ENCODE data around the gene ZCCHC2. TPM values are rescaled to one million over a fixed set of nuclear protein-coding genes. Genes with fewer than 3 reads are reported as not detected.

ZCCHC2 gene
- total RNA-seq, 1 experiment from 2014 or later = 12.4 TPM

DNA sequence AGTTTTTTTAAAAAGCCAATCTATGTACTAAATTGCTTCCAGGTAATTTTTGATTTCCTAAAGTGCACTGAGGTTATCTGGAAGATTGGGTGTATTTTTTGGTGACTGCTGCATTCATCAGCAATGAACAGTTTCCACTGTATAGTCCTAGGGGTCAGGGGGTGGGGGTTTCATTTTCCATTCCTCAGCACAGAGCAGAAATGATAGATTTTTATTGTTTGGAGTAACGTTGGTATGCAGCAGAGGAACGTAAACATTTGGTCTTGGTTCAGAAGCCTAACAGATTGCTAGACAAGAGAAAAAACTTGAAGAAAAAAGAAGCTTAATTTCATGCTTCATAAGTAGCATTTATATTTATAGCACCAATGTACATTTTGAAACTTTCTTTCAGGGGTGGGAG lies 54.9 kb downstream of the ZCCHC2 start:
- Histone ChIP-seq H3K79me1 (ENCODE audit: insufficient read depth, low read depth, low read length, poor library complexity, severe bottlenecking) (no peaks in the 10 kb centered on the region), H2BK12ac (ENCODE audit: insufficient read length, low read depth, low read length) (no peak overlapping the region), H2BK120ac (ENCODE audit: low read depth, low read length, poor library complexity, severe bottlenecking) (no peak overlapping the region), H2BK20ac (ENCODE audit: low read depth, low read length, poor library complexity, severe bottlenecking) (no peak overlapping the region), H3T11ph (ENCODE audit: low read length) (no peak overlapping the region), H3K27me3 (ENCODE audit: insufficient read depth, low read length) (no peaks in the 10 kb centered on the region), H3K14ac (ENCODE audit: insufficient read depth, low read length) (no peak overlapping the region), H3K9ac (ENCODE audit: extremely low read depth, insufficient read length, low read length) (no peak overlapping the region), H4K5ac (ENCODE audit: insufficient read length, low read depth, low read length) (no peak overlapping the region), H4K91ac (ENCODE audit: insufficient read length, low read depth, low read length) (no peak overlapping the region), H4K20me1 (ENCODE audit: control insufficient read depth, insufficient read depth, insufficient read length) (no peaks in the 10 kb centered on the region), H3K4me1 (ENCODE audit: insufficient read depth, low read length) (no peaks in the 10 kb centered on the region), H3K27ac (ENCODE audit: insufficient read length, low read depth, low read length) (no peak overlapping the region), H4K8ac (replicated peaks; ENCODE audit: insufficient read length, low read depth, low read length) (no peak overlapping the region), H3K4me2 (ENCODE audit: insufficient read depth, insufficient read length, low read length) (no peak overlapping the region), H3K9me3 (ENCODE audit: control insufficient read depth, low read depth, low read length) (no peaks in the 10 kb centered on the region), H3K18ac (ENCODE audit: insufficient read length, low read depth, low read length) (no peak overlapping the region), H2BK15ac (ENCODE audit: low read depth, low read length) (no peak overlapping the region), H3K23me2 (ENCODE audit: insufficient read length, low read depth, low read length, poor library complexity, severe bottlenecking) (no peaks in the 10 kb centered on the region), H2BK5ac (ENCODE audit: insufficient read length, low read length) (no peak overlapping the region), H3K4ac (ENCODE audit: low read depth, low read length) (no peak overlapping the region), H3K79me2 (ENCODE audit: insufficient read depth, low read length) (no peaks in the 10 kb centered on the region), H3K56ac (ENCODE audit: insufficient read length, low read depth, low read length) (no peak overlapping the region), H2AK5ac (ENCODE audit: insufficient read length, low read length) (no peak overlapping the region), H3K23ac (ENCODE audit: insufficient read length, low read depth, low read length) (no peak overlapping the region), H2AFZ (ENCODE audit: low read length) (no peak overlapping the region)
- TF ChIP-seq, protein P1, sequence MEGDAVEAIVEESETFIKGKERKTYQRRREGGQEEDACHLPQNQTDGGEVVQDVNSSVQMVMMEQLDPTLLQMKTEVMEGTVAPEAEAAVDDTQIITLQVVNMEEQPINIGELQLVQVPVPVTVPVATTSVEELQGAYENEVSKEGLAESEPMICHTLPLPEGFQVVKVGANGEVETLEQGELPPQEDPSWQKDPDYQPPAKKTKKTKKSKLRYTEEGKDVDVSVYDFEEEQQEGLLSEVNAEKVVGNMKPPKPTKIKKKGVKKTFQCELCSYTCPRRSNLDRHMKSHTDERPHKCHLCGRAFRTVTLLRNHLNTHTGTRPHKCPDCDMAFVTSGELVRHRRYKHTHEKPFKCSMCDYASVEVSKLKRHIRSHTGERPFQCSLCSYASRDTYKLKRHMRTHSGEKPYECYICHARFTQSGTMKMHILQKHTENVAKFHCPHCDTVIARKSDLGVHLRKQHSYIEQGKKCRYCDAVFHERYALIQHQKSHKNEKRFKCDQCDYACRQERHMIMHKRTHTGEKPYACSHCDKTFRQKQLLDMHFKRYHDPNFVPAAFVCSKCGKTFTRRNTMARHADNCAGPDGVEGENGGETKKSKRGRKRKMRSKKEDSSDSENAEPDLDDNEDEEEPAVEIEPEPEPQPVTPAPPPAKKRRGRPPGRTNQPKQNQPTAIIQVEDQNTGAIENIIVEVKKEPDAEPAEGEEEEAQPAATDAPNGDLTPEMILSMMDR (conservative IDR thresholded peaks at IDR 0.05) = no peak
- Mint-ChIP-seq H3K4me3 (no peak overlapping the region), H3K9me3 (no peaks in the 10 kb centered on the region), H3K4me1 (peaks cover 0 to 5% of the 10 kb centered on the region in 2 experiments; a peak in 1 of 4 replicates), H3K27ac (peak overlapping the region in 1 of 3 experiments; percentile 50; a peak in 1 of 7 replicates), H3K36me3 (ENCODE audit: insufficient read depth in 1 of 3, low read depth in 3 of 3) (peaks cover 16 to 34% (median 24%) of the 10 kb centered on the region in 3 experiments), H3K27me3 (ENCODE audit: low read depth) (no peaks in the 10 kb centered on the region)
- DNase-seq = no peak
- WGBS (ENCODE audit: extremely low coverage, insufficient read length, low lambda C conversion rate) = no CpG with 5 or more reads among the region's 2 CpGs

Data from H9 (cell line).